ENCODE results near the gene NBAS.

NBAS gene

DNA sequence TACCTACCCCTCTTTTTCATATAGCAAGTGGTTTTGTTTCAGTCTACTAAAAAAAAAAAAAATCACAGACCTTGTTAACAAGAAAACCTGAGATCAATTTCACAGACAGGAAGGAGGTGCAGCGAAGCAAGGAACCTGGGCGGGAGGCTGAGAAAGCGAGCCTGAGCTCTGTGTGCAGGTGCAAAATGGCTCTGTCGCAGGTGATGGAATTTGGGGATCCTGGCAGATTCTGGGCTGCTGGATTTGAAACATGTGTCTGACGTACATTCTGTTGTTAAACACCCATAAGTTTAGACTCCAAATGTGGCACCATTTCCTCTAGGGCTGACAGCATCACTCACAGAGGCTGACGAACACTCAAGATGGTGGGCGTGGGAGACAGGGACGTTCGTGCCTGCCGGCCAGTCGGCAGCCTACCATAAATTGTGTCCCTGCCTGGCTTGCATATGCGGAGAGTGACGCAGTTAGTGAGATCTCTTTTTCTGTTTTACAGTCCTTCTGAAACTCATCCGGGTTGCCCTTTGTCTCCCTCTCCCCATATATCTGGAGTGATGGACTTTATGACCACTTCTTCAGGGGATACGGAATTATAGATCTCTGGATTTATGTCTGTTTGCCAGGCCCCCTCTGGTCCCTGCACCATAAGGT lies 21.7 kb upstream of the NBAS start:
- Histone ChIP-seq H3K79me2 (ENCODE audit: insufficient read depth, low read length) (no peaks in the 10 kb centered on the region), H3K9me3 (ENCODE audit: insufficient read depth, low read length) (no peaks in the 10 kb centered on the region), H3K27ac (ENCODE audit: low read depth, low read length) (no peak overlapping the region), H3K36me3 (ENCODE audit: low read length) (no peaks in the 10 kb centered on the region), H2AFZ (ENCODE audit: low read depth, low read length, severe bottlenecking) (no peak overlapping the region), H3F3A (ENCODE audit: insufficient read depth) (no peaks in the 10 kb centered on the region), H4K20me1 (ENCODE audit: low read depth, low read length) (no peaks in the 10 kb centered on the region), H3K4me3 (ENCODE audit: insufficient read depth, low read length, poor library complexity, severe bottlenecking) (no peak overlapping the region), H3K9me2 (replicated peaks; ENCODE audit: insufficient read depth, low read length) (no peaks in the 10 kb centered on the region), H3K9ac (ENCODE audit: low read length) (no peak overlapping the region), H3K27me3 (ENCODE audit: low read length) (no peaks in the 10 kb centered on the region), H3K4me2 (ENCODE audit: low read depth, low read length, poor library complexity, severe bottlenecking) (no peak overlapping the region)
- TF ChIP-seq, protein P1, sequence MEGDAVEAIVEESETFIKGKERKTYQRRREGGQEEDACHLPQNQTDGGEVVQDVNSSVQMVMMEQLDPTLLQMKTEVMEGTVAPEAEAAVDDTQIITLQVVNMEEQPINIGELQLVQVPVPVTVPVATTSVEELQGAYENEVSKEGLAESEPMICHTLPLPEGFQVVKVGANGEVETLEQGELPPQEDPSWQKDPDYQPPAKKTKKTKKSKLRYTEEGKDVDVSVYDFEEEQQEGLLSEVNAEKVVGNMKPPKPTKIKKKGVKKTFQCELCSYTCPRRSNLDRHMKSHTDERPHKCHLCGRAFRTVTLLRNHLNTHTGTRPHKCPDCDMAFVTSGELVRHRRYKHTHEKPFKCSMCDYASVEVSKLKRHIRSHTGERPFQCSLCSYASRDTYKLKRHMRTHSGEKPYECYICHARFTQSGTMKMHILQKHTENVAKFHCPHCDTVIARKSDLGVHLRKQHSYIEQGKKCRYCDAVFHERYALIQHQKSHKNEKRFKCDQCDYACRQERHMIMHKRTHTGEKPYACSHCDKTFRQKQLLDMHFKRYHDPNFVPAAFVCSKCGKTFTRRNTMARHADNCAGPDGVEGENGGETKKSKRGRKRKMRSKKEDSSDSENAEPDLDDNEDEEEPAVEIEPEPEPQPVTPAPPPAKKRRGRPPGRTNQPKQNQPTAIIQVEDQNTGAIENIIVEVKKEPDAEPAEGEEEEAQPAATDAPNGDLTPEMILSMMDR (IDR thresholded peaks at IDR 0.05; ENCODE audit: insufficient read depth, low read length, poor library complexity, severe bottlenecking) = no peak
- no peak for TF ChIP-seq EZH2phosphoT487 (conservative IDR thresholded peaks at IDR 0.05; ENCODE audit: low read length)

DNA sequence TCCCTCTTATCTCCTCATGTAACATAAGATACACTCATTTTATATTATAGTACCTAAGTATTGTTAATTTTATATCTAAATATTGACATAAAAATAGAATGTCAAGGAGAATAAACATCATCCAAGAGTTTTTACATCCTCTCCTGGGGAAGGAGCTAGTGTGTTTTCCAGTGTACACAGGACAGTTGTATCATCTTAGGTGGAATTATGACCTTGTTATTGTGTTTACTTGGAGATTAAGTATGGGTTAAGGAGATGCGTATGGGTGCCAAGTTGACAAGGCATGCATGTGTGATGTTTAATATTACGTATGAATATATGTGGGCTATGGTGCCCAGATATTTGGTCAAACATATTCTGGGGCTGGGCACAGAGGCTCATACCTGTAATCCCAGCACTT lies 19.3 kb upstream of the NBAS start:
- no peaks in the 10 kb centered on the region for H3K36me3 ChIP-seq (ENCODE audit: low read length)
- no peaks in the 10 kb centered on the region for H3K9me2 ChIP-seq (replicated peaks; ENCODE audit: insufficient read depth, low read length)
- no peaks in the 10 kb centered on the region for H3K9me3 ChIP-seq (ENCODE audit: insufficient read depth, low read length)
- TF ChIP-seq, protein P1 (IDR thresholded peaks at IDR 0.05; ENCODE audit: insufficient read depth, low read length, poor library complexity, severe bottlenecking) = no peak
- TF ChIP-seq EZH2phosphoT487 (conservative IDR thresholded peaks at IDR 0.05; ENCODE audit: low read length) = no peak
- H4K20me1 ChIP-seq (ENCODE audit: low read depth, low read length) = no peaks in the 10 kb centered on the region
- H3K9ac ChIP-seq (ENCODE audit: low read length) = no peak overlapping the region
- no peak overlapping the region for H3K27ac ChIP-seq (ENCODE audit: low read depth, low read length)
- no peaks in the 10 kb centered on the region for H3F3A ChIP-seq (ENCODE audit: insufficient read depth)
- no peak overlapping the region for H2AFZ ChIP-seq (ENCODE audit: low read depth, low read length, severe bottlenecking)
- H3K79me2 ChIP-seq (ENCODE audit: insufficient read depth, low read length) = no peaks in the 10 kb centered on the region
- no peaks in the 10 kb centered on the region for H3K27me3 ChIP-seq (ENCODE audit: low read length)
- no peak overlapping the region for H3K4me3 ChIP-seq (ENCODE audit: insufficient read depth, low read length, poor library complexity, severe bottlenecking)
- H3K4me2 ChIP-seq (ENCODE audit: low read depth, low read length, poor library complexity, severe bottlenecking) = no peak overlapping the region

DNA sequence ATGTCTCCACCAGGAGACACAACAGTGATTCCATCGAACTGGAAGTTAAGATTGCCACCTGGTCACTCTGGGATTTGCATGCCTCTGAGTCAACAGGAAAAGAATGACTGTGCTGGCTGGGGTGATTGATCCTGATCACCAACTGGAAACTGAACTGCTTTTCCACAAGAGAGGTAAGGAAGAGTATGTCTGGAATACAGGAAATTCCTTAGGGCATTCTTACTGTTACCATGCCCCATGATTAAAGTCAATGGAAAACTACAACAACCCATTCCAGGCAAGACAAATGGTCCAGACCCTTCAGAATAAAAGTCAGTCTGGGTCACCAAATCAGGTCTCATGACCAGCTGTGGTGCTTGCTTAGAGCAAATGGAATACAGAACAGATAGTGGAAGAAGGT lies 18.5 kb upstream of the NBAS start:
- Histone ChIP-seq H3K4me2 (ENCODE audit: low read depth, low read length, poor library complexity, severe bottlenecking) (no peak overlapping the region), H3K4me3 (ENCODE audit: insufficient read depth, low read length, poor library complexity, severe bottlenecking) (no peak overlapping the region), H4K20me1 (ENCODE audit: low read depth, low read length) (no peaks in the 10 kb centered on the region), H3K9me3 (ENCODE audit: insufficient read depth, low read length) (no peaks in the 10 kb centered on the region), H3F3A (ENCODE audit: insufficient read depth) (no peaks in the 10 kb centered on the region), H3K27ac (ENCODE audit: low read depth, low read length) (no peak overlapping the region), H3K9me2 (replicated peaks; ENCODE audit: insufficient read depth, low read length) (no peaks in the 10 kb centered on the region), H3K27me3 (ENCODE audit: low read length) (no peaks in the 10 kb centered on the region), H3K9ac (ENCODE audit: low read length) (no peak overlapping the region), H3K36me3 (ENCODE audit: low read length) (no peaks in the 10 kb centered on the region), H2AFZ (ENCODE audit: low read depth, low read length, severe bottlenecking) (no peak overlapping the region), H3K79me2 (ENCODE audit: insufficient read depth, low read length) (no peaks in the 10 kb centered on the region)
- TF ChIP-seq EZH2phosphoT487 (conservative IDR thresholded peaks at IDR 0.05; ENCODE audit: low read length) = no peak
- TF ChIP-seq, protein P1 (IDR thresholded peaks at IDR 0.05; ENCODE audit: insufficient read depth, low read length, poor library complexity, severe bottlenecking) = no peak

Data from SU-DHL-6 (cell line).